ENCODE results near the gene HSPG2. TPM values are rescaled to one million over a fixed set of nuclear protein-coding genes. Genes with fewer than 3 reads are reported as not detected.

The HSPG2 gene
- total RNA-seq, 1 experiment from 2014 or later: 35.1 TPM

GRCh38 chr1:21842606-21843162, 94.4 kb downstream of the HSPG2 start:
- no peak overlapping the region for H3K4me3 ChIP-seq (ENCODE audit: low read length)
- CTCF ChIA-PET: no interaction called here
- TF ChIP-seq EZH2phosphoT487 (IDR thresholded peaks at IDR 0.05; ENCODE audit: borderline replicate concordance, low read length): no peak
- TF ChIP-seq EZH2 (IDR thresholded peaks at IDR 0.05; ENCODE audit: low read length, unreplicated experiment): no peak
- TF ChIP-seq CTCF (conservative IDR thresholded peaks at IDR 0.05; ENCODE audit: low read depth, low read length): no peak
- H3K9ac ChIP-seq (ENCODE audit: low read length): no peak overlapping the region
- no peaks in the 10 kb centered on the region for H3K9me2 ChIP-seq (replicated peaks; ENCODE audit: low read length)
- H3K36me3 ChIP-seq (ENCODE audit: low read depth, low read length): 0 out of 2 replicates have a peak, but pooled peaks cover 4% of the 10 kb centered on the region
- H3K27me3 ChIP-seq (ENCODE audit: low read length): no peaks in the 10 kb centered on the region
- ATAC-seq (no peak), DNase-seq (no peak)
- H4K20me1 ChIP-seq (ENCODE audit: low read length): no peaks in the 10 kb centered on the region
- no peaks in the 10 kb centered on the region for H3F3A ChIP-seq (ENCODE audit: low read length, unreplicated experiment)
- H3K4me2 ChIP-seq (ENCODE audit: low read length): no peak overlapping the region
- no peak overlapping the region for H3K27ac ChIP-seq (ENCODE audit: low read length)
- POLR2A ChIA-PET (ENCODE audit: unreplicated experiment): no interaction called here
- H2AFZ ChIP-seq (ENCODE audit: low read length): no peak overlapping the region
- H3K79me2 ChIP-seq (ENCODE audit: low read length): no peaks in the 10 kb centered on the region
- intact Hi-C loops (cut with micrococcal nuclease): no loop called here
- no peaks in the 10 kb centered on the region for H3K9me3 ChIP-seq (ENCODE audit: low read length)
- no peaks in the 10 kb centered on the region for H3K4me1 ChIP-seq (ENCODE audit: insufficient read depth, low read length)
- BruUV-seq (replicated peaks): no TSS peak

DNA sequence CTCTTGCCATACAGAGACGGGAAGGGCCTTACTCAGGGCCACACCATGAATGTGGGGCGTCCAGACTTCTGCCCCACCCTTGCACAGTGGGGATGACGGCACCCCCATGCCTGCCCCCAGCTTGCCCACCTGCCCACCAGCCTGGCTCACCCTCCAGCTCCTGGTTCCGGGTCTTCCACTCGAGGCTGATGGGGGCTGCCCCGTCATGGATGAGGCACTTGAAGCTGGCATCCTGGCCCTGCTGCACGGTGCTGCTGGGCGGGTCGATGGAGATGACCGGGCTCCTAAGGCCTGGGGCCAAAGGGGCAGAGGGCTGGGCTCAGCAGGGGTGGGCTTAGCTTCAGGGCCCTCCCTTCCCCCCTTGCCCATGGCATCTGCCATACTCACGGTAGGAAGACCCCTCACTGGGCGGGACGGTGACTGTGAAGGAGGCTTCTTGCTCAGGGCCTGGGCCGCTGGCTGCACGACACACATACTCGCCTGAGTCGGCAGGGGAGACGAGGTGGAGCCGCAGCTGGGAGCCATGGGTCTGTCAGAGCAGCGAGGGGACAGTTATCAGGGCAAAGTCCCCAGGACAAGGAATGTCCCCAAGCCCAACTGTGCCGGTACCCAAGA, 95.2 kb downstream of the HSPG2 start:
- DNase-seq (no peak), ATAC-seq (no peak)
- no peak overlapping the region for H3K4me3 ChIP-seq (ENCODE audit: low read length)
- POLR2A ChIA-PET (ENCODE audit: unreplicated experiment): no interaction called here
- no peak overlapping the region for H3K27ac ChIP-seq (ENCODE audit: low read length)
- no peaks in the 10 kb centered on the region for H3K9me3 ChIP-seq (ENCODE audit: low read length)
- no peaks in the 10 kb centered on the region for H4K20me1 ChIP-seq (ENCODE audit: low read length)
- H3F3A ChIP-seq (ENCODE audit: low read length, unreplicated experiment): no peaks in the 10 kb centered on the region
- no peak overlapping the region for H3K9ac ChIP-seq (ENCODE audit: low read length)
- H3K4me2 ChIP-seq (ENCODE audit: low read length): no peak overlapping the region
- 0 out of 2 replicates have a peak, but pooled peaks cover 4% of the 10 kb centered on the region for H3K36me3 ChIP-seq (ENCODE audit: low read depth, low read length)
- BruUV-seq (replicated peaks): TSS peak; percentile 18
- no peak overlapping the region for H2AFZ ChIP-seq (ENCODE audit: low read length)
- no peak for TF ChIP-seq CTCF (conservative IDR thresholded peaks at IDR 0.05; ENCODE audit: low read depth, low read length)
- TF ChIP-seq EZH2 (IDR thresholded peaks at IDR 0.05; ENCODE audit: low read length, unreplicated experiment): no peak
- TF ChIP-seq EZH2phosphoT487 (IDR thresholded peaks at IDR 0.05; ENCODE audit: borderline replicate concordance, low read length): no peak
- no peaks in the 10 kb centered on the region for H3K79me2 ChIP-seq (ENCODE audit: low read length)
- H3K9me2 ChIP-seq (replicated peaks; ENCODE audit: low read length): no peaks in the 10 kb centered on the region
- CTCF ChIA-PET: no interaction called here
- H3K27me3 ChIP-seq (ENCODE audit: low read length): no peaks in the 10 kb centered on the region
- no peaks in the 10 kb centered on the region for H3K4me1 ChIP-seq (ENCODE audit: insufficient read depth, low read length)
- intact Hi-C loops (cut with micrococcal nuclease): no loop called here

DNA sequence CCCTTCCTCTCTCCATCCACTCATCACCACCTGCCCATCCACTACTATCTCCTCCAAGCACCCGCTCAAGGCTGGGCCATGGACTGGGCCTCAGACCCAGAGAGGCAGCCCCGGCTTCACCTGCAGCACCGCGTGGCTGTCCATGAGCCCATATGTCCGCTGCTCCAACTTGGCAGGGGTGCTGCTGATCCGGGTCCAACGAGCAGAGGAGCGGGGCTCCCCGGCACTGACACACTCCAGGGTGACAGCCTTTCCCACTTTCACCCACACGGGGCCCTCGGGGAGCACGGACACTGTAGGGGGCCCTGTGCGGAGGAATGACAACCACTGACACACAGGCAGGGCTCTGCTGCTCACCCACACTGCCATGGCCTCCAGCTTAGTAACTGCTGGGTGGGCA, 96.1 kb downstream of the HSPG2 start:
- H4K20me1 ChIP-seq (ENCODE audit: low read length): no peaks in the 10 kb centered on the region
- H3K27ac ChIP-seq (ENCODE audit: low read length): no peak overlapping the region
- no peaks in the 10 kb centered on the region for H3K27me3 ChIP-seq (ENCODE audit: low read length)
- ChIA-PET POLR2A (ENCODE audit: unreplicated experiment) (no interaction called here), CTCF (no interaction called here)
- DNase-seq (no peak), ATAC-seq (no peak)
- H2AFZ ChIP-seq (ENCODE audit: low read length): no peak overlapping the region
- H3K4me1 ChIP-seq (ENCODE audit: insufficient read depth, low read length): no peaks in the 10 kb centered on the region
- no peaks in the 10 kb centered on the region for H3K9me2 ChIP-seq (replicated peaks; ENCODE audit: low read length)
- H3F3A ChIP-seq (ENCODE audit: low read length, unreplicated experiment): no peaks in the 10 kb centered on the region
- no peak overlapping the region for H3K4me3 ChIP-seq (ENCODE audit: low read length)
- 0 out of 2 replicates have a peak, but pooled peaks cover 4% of the 10 kb centered on the region for H3K36me3 ChIP-seq (ENCODE audit: low read depth, low read length)
- TF ChIP-seq EZH2 (IDR thresholded peaks at IDR 0.05; ENCODE audit: low read length, unreplicated experiment): no peak
- no peak for TF ChIP-seq CTCF (conservative IDR thresholded peaks at IDR 0.05; ENCODE audit: low read depth, low read length)
- no peak for TF ChIP-seq EZH2phosphoT487 (IDR thresholded peaks at IDR 0.05; ENCODE audit: borderline replicate concordance, low read length)
- no TSS peak for BruUV-seq (replicated peaks)
- no peaks in the 10 kb centered on the region for H3K9me3 ChIP-seq (ENCODE audit: low read length)
- H3K9ac ChIP-seq (ENCODE audit: low read length): no peak overlapping the region
- no peak overlapping the region for H3K4me2 ChIP-seq (ENCODE audit: low read length)
- intact Hi-C loops (cut with micrococcal nuclease): no loop called here
- H3K79me2 ChIP-seq (ENCODE audit: low read length): no peaks in the 10 kb centered on the region

All from PC-3 (cell line).